HG02588 (cell line): ENCODE measurements around the gene PANX2.

Experiments
- ATAC-seq: cut with Tn5 transposase; IDR thresholded peaks from one replicate; pipeline ENCODE4 v1.9.1; 2021; ENCODE audit warnings: mild to moderate bottlenecking, moderate library complexity; ENCODE audit not compliant: unreplicated experiment

PANX2 gene

DNA sequence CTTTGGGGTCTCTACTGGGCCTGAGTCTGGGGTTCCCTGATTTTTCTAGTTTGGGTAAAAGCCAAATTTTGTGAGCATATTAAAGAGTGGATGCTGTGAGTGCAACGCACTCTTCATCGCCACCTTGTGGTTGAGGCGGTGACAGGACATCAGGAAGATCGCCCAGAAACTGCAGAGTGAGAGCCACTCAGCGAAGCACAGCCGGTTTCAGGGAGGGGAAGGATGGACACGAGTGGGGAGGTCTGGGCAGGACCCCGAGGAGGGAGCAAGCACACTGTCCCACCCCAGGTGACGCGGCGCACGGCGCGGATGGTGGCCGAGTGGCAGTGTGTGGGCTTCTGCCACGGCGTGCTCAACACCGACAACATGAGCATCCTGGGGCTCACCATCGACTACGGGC is 39.4 kb downstream of the PANX2 start:
- no peak for ATAC-seq

DNA sequence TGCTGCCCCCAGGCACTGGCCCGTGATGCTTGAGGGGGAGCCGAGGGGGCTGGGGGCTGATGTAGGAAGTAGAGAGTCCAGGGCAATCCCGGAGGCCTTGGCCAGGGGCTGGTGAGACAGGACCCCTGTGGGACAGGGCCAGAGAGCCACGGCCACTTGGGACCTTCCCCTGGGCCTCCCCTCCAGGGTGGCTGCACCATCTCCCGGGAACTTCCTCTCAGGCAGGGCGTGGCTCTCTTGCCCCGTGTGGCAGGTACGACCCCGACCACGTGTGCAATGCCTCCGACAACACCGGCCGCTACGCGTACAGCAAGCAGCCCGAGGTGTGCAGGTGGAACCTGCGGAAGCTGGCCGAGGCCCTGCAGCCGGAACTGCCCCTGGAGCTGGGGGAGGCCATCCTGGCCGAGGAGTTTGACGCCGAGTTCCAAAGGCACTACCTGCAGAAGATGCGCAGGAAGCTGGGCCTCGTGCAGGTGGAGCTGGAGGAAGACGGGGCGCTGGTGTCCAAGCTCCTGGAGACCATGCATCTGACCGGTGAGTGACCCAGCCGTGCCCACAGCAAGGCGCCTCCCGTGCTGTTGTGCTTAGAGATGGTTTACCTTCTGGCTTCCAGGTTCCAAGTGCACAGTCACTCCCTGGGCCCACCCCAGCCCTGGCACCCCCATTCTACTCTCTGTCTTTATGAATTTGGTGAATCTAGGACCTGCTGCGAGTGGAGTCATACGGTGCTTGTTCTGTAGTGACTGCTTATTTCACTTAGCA is 40.0 kb downstream of the PANX2 start:
- ATAC-seq, result no peak

DNA sequence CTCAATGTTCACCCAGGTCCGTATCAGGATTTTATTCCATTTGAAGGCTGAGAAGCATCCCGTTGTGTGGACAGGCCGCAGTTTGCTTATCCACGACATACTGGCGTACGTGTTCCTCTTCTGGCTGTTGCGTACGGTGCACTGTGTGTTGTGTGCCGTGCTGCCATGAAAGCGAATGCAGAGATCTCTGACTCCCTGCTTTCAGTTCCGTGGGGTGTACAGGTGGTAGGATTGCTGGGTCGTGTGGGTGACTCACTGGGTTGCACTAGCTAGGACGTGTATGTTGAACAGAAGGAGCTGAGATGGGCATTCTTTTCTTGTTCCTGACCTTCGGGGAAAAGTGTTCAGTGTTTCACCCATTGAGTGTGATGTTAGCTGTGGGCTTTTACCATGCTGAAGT is 40.6 kb downstream of the PANX2 start:
- ATAC-seq, result no peak

DNA sequence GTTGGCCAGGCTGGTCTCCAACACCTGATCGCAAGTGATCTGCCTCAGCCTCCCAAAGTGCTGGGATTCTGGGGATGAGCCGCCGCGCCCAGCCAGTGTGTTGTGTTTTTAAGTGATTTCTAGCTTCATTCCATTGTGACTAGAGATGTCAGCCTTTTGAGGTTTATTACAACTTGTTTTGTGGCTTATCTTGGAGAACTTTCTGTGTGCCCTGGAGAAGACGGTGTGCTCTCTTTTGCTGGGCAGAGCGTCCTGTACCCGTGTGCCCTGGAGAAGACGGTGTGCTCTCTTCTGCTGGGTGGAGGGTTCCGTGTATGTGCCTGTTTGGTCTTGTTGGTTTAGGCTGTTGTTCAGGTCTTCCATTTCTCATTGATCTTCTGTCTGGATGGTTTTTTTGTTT is 42.7 kb downstream of the PANX2 start:
- no peak for ATAC-seq

DNA sequence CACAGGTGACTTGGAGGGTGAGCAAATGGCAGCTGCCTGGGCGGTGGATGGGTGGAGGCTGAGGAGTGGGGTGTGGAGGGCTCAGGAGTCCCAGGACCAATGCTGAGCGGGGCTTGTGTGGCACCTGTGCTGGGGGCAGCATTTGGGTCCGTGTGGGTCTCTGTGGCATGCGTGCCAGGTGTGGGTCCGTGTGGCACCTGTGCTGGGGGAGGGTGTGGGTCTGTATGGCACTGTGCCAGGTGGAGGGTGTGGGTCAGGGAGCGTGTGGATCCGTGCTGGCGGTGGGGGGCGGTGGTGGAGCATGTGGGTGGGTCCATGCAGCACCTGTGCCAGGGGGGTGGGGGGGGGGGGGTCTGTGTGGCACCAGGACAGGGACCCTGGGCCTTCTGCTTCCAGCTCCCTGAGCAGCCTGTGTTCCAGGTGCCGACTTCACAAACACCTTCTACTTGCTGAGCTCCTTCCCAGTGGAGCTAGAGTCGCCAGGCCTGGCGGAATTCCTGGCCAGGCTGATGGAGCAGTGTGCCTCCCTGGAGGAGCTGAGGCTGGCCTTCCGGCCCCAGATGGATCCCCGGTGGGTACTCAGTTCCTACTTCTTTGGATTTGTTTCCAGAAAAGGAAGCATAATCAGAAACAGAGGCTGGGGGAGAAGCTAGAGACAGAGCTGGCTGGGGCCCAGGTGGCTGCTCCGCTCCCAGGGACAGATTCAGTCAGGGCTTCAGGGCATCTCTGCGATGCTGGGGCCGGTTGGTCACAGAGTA is 44.9 kb downstream of the PANX2 start:
- no peak for ATAC-seq

DNA sequence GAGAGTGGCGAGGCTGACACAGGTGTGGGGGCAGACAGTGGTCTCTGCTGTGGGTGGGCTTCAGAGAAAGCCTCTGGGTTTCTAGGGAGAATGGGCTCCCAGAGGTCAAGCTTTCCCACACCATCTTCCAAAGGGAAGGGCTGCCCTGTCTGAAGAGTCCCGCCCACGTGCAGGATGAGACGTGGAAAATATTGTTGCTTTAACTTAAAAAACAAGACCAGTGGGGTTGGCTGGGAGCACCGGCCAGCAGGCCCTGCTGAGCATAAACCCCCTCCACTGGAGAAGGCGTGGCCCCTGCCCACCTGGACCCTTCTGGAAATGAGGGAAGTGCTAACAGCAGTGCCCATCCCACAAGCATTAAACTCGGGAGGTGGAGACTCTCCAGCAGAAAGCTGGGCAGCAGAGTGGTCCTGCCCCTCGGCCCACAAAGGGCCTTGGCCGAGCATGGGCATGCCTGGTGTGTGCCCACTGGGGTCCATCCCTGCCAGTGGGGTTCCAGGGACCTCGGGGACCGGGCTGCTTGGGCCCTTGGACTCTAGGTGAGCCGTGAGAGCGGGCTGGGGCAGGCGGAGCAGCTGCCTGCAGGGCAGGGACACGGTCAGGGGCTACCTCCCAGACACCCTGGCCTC is 45.6 kb downstream of the PANX2 start:
- no peak for ATAC-seq

DNA sequence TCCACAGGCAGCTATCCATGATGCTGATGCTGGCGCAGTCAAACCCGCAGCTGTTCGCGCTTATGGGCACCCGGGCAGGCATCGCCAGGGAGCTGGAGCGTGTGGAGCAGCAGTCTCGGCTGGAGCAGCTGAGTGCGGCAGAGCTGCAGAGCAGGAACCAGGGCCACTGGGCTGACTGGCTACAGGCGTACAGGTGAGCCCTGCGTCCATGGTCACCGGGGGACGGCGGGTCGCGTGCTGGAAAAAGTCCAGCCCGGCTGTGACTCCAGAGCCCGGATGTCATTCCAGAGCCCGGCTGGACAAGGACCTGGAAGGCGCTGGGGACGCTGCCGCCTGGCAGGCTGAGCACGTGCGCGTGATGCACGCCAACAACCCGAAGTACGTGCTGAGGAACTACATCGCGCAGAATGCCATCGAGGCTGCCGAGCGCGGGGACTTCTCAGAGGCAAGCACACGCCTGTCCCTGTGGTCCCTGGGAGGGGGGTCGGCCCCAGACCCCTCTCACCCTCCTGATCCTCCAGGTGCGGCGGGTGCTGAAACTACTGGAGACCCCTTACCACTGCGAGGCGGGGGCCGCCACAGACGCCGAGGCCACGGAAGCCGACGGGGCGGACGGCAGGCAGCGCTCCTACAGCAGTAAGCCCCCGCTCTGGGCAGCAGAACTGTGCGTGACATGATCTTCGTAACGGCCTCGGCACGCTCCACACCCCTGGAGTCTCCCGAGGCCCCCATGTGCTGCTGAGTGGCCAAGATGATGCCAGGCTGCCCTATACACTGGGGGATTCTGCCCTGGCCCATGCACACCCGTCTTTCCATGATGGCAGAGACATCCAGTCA is 46.4 kb downstream of the PANX2 start:
- ATAC-seq, result no peak

DNA sequence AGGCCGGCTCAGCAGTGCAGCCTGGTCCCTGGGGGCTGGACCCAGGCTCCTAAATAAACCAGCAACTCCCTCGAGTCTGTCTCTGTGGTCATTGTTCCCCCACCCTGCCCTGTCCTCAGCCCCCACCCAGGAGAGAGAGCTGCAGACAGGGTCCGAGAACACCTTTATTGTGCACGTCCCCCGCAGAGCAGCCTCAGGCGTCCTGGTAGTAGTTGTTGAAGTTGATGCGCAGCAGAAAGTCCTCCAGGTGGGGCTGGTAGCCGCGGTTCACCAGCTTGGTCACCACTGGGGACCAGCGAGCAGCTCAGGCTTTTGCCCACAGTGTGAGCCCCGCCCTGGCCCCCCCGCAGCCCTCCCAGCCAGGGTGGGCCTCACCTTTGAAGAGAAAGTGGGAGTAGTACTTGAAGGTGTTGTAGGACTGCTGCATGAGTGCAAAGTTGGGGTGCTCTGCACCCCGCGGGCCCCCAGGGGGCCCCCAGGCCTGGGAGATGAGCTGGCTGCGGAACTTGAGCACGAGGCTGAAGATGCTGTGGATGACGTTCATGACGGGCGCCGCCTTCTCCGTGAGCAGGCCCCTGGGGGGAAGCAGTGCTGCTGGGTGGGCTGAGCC is 47.1 kb downstream of the PANX2 start:
- ATAC-seq, result no peak

DNA sequence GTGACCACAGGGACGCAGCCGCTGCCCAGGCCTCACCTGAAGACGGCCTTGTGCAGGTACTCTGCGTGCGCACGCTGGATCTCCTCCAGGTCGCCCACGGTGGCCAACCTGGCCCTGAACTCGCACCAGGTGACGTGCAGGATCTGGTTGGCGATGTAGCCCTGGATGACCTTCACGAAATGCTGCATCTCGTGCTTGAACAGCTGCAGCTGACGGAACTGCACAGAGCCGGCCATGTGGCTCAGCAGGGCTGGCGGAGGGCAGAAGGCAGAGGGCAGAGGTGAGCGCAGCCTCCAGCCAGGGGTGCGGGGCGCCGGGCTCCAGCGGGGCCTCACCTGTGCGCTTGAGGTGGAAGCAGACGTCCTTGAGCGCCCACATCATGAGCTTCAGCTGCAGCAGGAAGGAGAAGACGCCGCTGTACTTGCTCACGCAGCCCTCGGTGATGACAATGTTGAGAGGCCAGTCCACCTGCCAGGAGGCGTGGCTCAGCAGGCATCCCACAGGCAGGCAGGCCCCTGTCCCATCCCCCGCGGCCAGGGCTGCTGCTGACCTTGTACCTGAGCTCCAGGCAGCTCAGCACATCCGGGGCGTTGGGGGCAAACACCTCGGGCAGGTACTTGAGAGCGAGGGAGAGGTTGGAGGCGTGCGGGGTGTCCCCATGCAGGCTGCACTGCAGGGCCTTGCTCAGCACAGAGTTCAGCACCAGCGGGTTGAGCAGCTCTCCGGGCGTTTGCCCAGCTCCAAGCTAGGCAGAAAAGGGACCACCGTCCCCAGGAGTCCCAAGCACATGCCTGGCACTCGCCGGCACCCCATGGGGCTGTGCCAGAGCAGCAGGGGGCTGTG is 47.8 kb downstream of the PANX2 start:
- no peak for ATAC-seq

DNA sequence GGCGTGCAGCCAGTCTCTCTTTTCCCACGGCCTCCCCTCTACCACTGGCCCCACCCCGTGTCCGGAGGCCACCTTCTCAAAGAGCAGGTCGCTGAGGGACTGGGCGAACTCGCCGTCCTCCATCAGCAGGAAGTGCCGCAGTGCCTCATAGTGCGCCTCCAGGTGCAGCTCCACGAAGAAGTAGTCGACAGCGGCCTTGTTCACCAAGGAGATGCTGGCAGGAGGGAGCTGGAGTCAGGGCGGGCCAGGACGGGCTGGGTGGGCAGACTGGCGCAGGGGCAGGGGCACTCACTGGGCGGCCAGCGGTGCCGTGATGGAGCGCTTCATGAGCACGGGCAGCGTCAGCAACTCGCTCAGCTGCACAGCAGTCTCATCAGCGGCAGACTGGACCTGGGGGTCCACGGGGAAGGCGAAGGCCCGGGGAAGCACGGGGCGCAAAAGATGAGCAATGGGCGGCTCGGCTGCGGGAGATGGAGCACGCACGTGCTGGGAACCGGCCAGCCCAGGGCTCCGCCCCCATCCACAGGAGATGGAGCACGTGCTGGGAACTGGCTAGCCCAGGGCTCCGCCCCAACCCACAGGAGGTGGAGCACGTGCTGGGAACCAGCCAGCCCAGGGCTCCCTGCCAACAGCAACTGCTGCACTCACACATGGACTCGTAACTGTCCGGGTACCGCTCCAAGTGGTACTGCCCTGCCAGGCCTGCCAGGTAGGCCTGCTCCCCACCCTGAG is 48.6 kb downstream of the PANX2 start:
- ATAC-seq, result no peak

DNA sequence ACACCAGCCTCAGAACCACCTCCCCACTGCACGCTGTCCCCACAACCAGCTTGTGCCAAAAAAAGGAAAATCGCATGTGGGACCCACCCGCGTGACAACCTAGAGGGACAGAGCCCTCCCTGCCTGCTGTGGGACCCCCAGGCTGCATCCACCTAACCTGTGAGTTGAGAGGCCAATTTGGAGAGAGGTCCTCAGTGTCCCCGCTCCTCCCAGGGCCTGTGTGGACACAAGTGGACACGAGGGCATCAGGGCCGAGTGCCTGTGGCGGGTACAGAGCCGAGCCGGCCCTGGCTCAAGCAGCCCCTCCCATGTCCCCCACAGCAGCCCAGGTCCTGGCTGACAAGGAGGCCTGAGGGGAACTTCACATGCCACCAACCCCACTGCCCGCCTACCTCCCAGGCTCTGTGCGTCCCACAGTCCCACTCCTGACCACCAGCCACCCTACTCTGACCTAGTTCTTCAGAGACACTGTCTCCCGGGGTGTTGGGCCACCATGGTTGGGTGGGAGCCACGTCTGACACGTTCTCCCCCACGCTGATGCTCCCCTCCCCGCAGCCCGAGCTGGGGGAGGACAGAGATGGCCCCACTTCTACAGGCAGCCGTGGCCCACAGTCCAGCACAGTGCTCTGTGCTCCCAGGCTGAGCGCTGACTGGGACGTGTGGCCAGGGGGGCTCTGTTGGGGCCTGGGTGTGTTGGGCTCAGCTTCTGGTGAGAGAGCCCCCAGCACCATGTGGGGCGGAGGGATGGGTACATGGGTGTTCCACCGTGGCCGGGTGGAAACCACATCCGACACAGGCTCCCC is 49.5 kb downstream of the PANX2 start:
- ATAC-seq, result no peak

DNA sequence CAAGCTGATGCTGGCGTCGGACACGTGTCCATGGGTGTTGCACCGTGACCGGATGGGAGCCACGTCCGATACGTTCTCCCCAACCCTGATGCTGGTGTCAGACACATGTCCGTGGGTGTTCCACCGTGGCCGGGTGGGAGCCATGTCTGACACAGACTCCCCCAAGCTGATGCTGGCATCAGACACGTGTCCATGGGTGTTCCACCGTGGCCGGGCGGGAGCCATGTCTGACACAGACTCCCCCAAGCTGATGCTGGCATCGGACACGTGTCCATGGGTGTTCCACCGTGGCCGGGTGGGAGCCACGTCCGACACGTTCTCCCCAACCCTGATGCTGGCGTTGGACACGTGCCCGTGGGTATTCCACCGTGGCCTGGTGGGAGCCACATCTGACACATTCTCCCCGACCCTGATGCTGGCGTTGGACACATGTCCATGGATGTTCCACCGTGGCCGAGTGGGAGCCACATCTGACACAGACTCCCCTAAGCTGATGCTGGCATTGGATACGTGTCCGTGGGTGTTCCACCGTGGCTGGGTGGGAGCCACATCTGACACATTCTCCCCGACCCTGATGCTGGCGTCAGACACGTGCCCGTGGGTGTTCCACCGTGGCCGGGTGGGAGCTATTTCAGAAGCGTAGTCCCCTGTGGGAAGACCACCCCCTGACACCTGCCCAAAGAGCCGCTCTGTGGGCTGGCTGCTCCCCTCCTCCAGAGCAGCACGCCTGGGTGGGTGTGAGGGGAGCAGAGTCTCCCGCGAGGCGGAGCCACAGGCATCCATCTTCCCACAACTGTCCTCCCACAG is 50.3 kb downstream of the PANX2 start:
- ATAC-seq, result no peak

DNA sequence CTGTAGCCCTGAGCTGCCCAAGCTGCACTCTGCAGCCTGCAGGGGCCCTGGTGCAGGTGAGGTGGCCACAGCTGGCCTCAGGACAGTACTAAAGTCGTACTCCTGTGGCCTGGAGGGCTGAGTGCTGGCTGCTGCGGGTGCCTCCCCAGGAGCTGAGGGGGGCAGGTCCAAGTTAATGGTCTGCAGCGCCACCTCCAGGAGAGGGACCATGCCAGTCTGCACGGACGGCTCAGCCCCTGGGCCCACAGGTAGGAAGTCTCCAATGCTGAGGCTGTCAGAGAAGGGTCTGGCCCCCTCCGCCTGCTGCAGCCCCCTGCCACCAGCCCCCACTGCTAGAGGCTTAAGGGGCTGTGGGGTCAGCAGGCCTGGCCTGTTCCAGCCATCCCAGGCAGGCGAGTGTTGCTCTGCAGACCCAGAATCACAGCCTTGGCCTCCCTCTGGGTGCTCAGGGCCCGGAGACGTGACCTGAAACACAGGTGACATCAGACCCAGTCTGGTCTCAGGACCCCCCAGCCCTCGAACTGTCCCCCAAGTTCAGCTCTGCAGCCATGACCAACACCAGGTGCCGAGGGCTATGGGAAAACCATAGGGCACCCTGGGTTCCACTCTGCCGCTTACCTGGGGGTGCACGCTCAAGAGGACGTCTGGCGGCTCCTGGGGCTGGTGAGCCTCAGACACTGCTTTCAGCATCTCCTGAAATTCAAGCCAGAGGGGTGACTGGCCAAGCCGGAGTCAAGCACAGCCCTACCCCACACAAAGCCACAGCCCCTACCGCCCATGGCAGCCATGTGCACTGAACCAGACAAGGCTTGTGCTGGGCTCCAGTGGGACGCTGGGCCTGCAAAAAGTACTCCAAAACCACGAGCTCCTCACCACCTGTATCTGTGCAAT is 51.1 kb downstream of the PANX2 start:
- no peak for ATAC-seq

DNA sequence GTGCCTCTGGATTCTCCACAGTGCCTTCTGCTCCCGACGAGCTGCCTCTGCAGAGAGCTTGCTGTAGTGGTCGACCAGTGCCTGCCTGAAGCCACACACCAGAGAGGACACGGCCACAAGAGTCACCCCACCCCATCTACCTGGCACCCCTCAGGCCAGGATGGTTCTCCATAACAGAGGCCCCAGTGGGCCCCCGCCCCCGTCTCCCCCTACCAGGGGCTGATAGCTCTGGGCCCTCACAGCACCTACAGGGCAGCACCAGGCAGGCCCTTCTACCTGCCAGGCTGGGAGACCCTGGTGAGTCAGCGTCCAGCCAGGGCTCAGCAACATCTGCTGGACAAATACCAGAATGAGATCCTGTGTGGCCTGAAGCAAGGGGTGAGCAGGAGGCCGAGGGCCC is 52.0 kb downstream of the PANX2 start:
- ATAC-seq, result no peak

DNA sequence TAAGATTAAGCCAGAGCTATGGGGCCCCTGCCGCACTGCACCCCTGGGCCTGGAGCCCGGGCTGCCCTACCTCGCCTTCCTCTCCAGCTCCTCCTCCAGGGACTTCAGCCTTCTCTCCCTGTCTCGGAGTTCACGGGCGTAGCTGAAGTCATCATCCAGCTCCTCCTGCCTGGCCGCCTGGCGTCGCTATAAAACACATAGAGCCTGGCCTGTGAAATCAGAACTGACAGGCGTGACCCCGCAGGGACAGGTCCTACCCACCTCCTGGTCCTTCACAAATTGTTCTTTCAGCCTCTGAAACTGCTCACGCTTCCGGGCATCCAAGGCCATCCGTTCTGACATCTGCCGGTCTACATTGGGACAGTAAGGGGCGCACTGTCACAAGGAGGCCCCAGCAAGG is 53.5 kb downstream of the PANX2 start:
- ATAC-seq, result no peak

DNA sequence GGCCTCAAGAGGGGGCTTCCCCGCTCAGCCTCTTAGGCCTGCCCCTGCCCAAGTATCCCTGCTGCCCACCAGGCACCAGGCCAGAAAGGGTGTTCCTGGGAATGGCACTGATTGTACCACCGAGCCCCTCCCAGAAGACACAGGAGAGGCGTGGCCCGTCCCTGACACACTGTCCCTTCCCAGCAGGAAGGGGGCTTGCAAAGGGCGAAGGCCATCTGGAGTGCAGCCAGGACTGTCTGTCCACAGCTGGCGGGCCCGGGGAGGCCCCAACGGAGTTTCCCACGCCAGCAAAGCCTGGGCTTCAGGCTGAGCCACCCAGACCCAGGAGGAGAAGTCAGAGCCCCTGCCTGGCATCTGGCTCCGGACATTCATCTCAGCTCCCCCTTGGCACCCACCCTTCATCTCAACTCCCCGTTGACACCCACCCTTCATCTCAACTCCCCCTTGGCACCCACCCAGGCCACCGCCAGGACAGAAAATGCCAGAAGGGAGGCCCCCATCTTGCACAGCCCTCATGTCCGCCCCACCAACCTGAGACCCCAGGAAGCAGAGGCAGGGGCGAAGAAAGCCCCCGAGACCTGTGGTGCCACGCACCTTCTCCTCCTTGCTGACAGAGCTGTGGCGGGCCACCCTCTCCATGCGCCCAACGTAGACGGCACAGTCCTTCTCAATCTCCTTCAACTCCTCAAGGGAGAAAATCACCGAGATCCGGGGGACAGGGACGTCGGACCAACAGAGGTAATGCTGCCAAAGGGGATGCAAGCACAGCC is 54.9 kb downstream of the PANX2 start:
- no peak for ATAC-seq
